GM23248 (cell line): ENCODE data around the gene CCDC86.
"Not testable (repeated sequence)": the region's sequence is repeated elsewhere in the genome, so short reads cannot be mapped to it uniquely, and the experiment has no call there.

Source experiments
- EZH2 ChIP-seq: fragments of 200-600 bp; sonication (generic); IDR thresholded peaks from 2 replicates; pipeline ENCODE4 v1.6.1; 2018; ENCODE audit warnings: antibody characterized with exemption, mild to moderate bottlenecking; ENCODE audit not compliant: insufficient read depth, poor library complexity, severe bottlenecking
- EZH2phosphoT487 ChIP-seq: fragments of 200-600 bp; sonication (generic); IDR thresholded peaks from 2 replicates; pipeline ENCODE4 v1.6.1; 2018; ENCODE audit warnings: antibody characterized with exemption, moderate library complexity, mild to moderate bottlenecking, low read depth; ENCODE audit not compliant: insufficient read depth

GRCh38 chr11:60823745-60824306, 18.1 kb upstream of the CCDC86 start:
- not testable (repeated sequence) for TF ChIP-seq EZH2, EZH2phosphoT487
